ENCODE data around the gene CNN1.

DNA sequence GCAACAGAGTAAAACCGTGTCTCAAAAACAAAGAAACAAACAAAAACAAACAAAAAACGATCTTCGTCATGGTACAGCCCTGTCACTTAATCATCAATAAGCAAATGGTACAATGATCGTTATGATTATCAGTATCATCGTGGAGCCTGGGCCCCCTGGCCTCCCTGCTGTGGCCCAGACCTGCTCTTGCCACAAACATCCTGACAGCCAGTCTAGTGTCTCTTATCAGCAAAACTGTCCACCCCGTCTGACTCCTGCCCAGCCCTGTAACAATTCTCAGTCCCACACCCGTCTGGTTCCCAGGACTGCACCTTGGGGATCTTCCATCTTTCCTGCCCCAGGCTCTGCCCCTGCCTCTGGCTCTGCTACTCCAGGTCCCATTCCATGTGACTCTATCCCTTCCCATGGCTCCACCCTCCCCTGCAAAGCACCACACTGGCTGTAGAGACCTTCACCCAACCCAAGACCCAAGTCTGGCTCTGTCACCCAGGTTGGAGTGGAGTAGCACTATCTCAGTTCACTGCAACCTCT is 38.7 kb upstream of the CNN1 start:
- TF ChIP-seq, protein P1, sequence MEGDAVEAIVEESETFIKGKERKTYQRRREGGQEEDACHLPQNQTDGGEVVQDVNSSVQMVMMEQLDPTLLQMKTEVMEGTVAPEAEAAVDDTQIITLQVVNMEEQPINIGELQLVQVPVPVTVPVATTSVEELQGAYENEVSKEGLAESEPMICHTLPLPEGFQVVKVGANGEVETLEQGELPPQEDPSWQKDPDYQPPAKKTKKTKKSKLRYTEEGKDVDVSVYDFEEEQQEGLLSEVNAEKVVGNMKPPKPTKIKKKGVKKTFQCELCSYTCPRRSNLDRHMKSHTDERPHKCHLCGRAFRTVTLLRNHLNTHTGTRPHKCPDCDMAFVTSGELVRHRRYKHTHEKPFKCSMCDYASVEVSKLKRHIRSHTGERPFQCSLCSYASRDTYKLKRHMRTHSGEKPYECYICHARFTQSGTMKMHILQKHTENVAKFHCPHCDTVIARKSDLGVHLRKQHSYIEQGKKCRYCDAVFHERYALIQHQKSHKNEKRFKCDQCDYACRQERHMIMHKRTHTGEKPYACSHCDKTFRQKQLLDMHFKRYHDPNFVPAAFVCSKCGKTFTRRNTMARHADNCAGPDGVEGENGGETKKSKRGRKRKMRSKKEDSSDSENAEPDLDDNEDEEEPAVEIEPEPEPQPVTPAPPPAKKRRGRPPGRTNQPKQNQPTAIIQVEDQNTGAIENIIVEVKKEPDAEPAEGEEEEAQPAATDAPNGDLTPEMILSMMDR (IDR thresholded peaks at IDR 0.05; ENCODE audit: low read depth, low read length) = no peak
- TF ChIP-seq EZH2phosphoT487 (IDR thresholded peaks at IDR 0.05; ENCODE audit: low read depth) = no peak

Measured in OCI-LY3 (cell line).